ENCODE data around the gene STEAP4. TPM values are rescaled to one million over a fixed set of nuclear protein-coding genes. Genes with fewer than 3 reads are reported as not detected.
"Not testable (repeated sequence)": the region's sequence is repeated elsewhere in the genome, so short reads cannot be mapped to it uniquely, and the experiment has no call there.

Gene STEAP4
- total RNA-seq, 1 donor from 2014 or later: 9.4 TPM

GRCh38 chr7:88314061-88314491 is 7.4 kb upstream of the STEAP4 start:
- DNase-seq (ENCODE audit: low spot score): peak; percentile 36

GRCh38 chr7:88312061-88312663 is 5.5 kb upstream of the STEAP4 start:
- no peak for DNase-seq (ENCODE audit: low spot score)

- DNase-seq (ENCODE audit: low spot score): no peak
Measured at GRCh38 chr7:88311675-88312036, 5.0 kb upstream of the STEAP4 start.

- no peak for DNase-seq (ENCODE audit: low spot score)
Measured at GRCh38 chr7:88310956-88311674, 4.4 kb upstream of the STEAP4 start.

GRCh38 chr7:88309819-88310218 is 3.1 kb upstream of the STEAP4 start:
- no peak for DNase-seq (ENCODE audit: low spot score)

- DNase-seq (ENCODE audit: low spot score): no peak
Measured at GRCh38 chr7:88307823-88308222, 1.1 kb upstream of the STEAP4 start.

- DNase-seq (ENCODE audit: low spot score): peak; percentile 47
Measured at GRCh38 chr7:88307412-88307811, 718 bp upstream of the STEAP4 start.

GRCh38 chr7:88305044-88305443 is 1.6 kb downstream of the STEAP4 start:
- no peak for DNase-seq (ENCODE audit: low spot score)

- DNase-seq (ENCODE audit: low spot score): no peak
Measured at GRCh38 chr7:88302486-88302885, 4.2 kb downstream of the STEAP4 start.

GRCh38 chr7:88301924-88302323 is 4.8 kb downstream of the STEAP4 start:
- DNase-seq (ENCODE audit: low spot score): no peak

- DNase-seq (ENCODE audit: low spot score): no peak
Measured at GRCh38 chr7:88300401-88300945, 6.2 kb downstream of the STEAP4 start.

- no peak for DNase-seq (ENCODE audit: low spot score)
Measured at GRCh38 chr7:88299126-88299525, 7.6 kb downstream of the STEAP4 start.

GRCh38 chr7:88293866-88294265 is 12.8 kb downstream of the STEAP4 start:
- DNase-seq (ENCODE audit: low spot score): no peak

GRCh38 chr7:88291398-88292173 is 15.1 kb downstream of the STEAP4 start:
- DNase-seq (ENCODE audit: low spot score): no peak

GRCh38 chr7:88290491-88290890 is 16.2 kb downstream of the STEAP4 start:
- no peak for DNase-seq (ENCODE audit: low spot score)

GRCh38 chr7:88289564-88290025 is 17.1 kb downstream of the STEAP4 start:
- DNase-seq (ENCODE audit: low spot score): no peak

- DNase-seq (ENCODE audit: low spot score): no peak
Measured at GRCh38 chr7:88281749-88282148, 24.9 kb downstream of the STEAP4 start.

GRCh38 chr7:88280801-88281200 is 25.9 kb downstream of the STEAP4 start:
- DNase-seq (ENCODE audit: low spot score): no peak

- DNase-seq (ENCODE audit: low spot score): no peak
Measured at GRCh38 chr7:88279323-88279722, 27.4 kb downstream of the STEAP4 start.

- peak; percentile 51 for DNase-seq (ENCODE audit: low spot score)
Measured at GRCh38 chr7:88278881-88279280, 27.8 kb downstream of the STEAP4 start.

- no peak for DNase-seq (ENCODE audit: low spot score)
Measured at GRCh38 chr7:88276605-88277153, 30.0 kb downstream of the STEAP4 start.

- not testable (repeated sequence) for DNase-seq (ENCODE audit: low spot score)
Measured at GRCh38 chr7:88274856-88275255, 31.8 kb downstream of the STEAP4 start.
